ENCODE results near the gene YARS2.
"Not testable (repeated sequence)": the region's sequence is repeated elsewhere in the genome, so short reads cannot be mapped to it uniquely, and the experiment has no call there.

The YARS2 gene

GRCh38 chr12:32742133-32742532 lies 13.6 kb downstream of the YARS2 start:
- DNase-seq = no peak

- no peak for DNase-seq
These were observed 16.4 kb downstream of the YARS2 start for GRCh38 chr12:32739279-32739678.

GRCh38 chr12:32737715-32738114 lies 18.0 kb downstream of the YARS2 start:
- no peak for DNase-seq

GRCh38 chr12:32736445-32736844 lies 19.3 kb downstream of the YARS2 start:
- DNase-seq = no peak

GRCh38 chr12:32734952-32735351 lies 20.7 kb downstream of the YARS2 start:
- DNase-seq = no peak

- DNase-seq = no peak
These were observed 28.5 kb downstream of the YARS2 start for GRCh38 chr12:32727237-32727636.

GRCh38 chr12:32726286-32726685 lies 29.4 kb downstream of the YARS2 start:
- DNase-seq = no peak

- not testable (repeated sequence) for DNase-seq
These were observed 30.4 kb downstream of the YARS2 start for GRCh38 chr12:32725308-32725707.

GRCh38 chr12:32718926-32719325 lies 36.8 kb downstream of the YARS2 start:
- DNase-seq = no peak

- DNase-seq = no peak
These were observed 40.9 kb downstream of the YARS2 start for GRCh38 chr12:32714772-32715171.

- no peak for DNase-seq
These were observed 46.8 kb downstream of the YARS2 start for GRCh38 chr12:32708926-32709325.

- no peak for DNase-seq
These were observed 49.2 kb downstream of the YARS2 start for GRCh38 chr12:32706335-32707024.

- no peak for DNase-seq
These were observed 49.9 kb downstream of the YARS2 start for GRCh38 chr12:32705783-32706182.

GRCh38 chr12:32702946-32703345 lies 52.8 kb downstream of the YARS2 start:
- no peak for DNase-seq

GRCh38 chr12:32702473-32702872 lies 53.2 kb downstream of the YARS2 start:
- no peak for DNase-seq

GRCh38 chr12:32699437-32699836 lies 56.3 kb downstream of the YARS2 start:
- not testable (repeated sequence) for DNase-seq

GRCh38 chr12:32698285-32698684 lies 57.4 kb downstream of the YARS2 start:
- peak; percentile 63 for DNase-seq

- DNase-seq = no peak
These were observed 58.3 kb downstream of the YARS2 start for GRCh38 chr12:32697445-32697844.

Data from NCI-H1436 treated with DMSO at 0.1 percent for 48 hours (cell line).